HG03442 (cell line): ENCODE data around the gene ZNF573.

ENCODE experiments used
- ATAC-seq: cut with Tn5 transposase; IDR thresholded peaks from one replicate; pipeline ENCODE4 v1.9.1; 2021; ENCODE audit warnings: mild to moderate bottlenecking, moderate library complexity; ENCODE audit not compliant: unreplicated experiment

ZNF573 gene

GRCh38 chr19:37695144-37695899, 84.1 kb downstream of the ZNF573 start:
- ATAC-seq, result no peak

DNA sequence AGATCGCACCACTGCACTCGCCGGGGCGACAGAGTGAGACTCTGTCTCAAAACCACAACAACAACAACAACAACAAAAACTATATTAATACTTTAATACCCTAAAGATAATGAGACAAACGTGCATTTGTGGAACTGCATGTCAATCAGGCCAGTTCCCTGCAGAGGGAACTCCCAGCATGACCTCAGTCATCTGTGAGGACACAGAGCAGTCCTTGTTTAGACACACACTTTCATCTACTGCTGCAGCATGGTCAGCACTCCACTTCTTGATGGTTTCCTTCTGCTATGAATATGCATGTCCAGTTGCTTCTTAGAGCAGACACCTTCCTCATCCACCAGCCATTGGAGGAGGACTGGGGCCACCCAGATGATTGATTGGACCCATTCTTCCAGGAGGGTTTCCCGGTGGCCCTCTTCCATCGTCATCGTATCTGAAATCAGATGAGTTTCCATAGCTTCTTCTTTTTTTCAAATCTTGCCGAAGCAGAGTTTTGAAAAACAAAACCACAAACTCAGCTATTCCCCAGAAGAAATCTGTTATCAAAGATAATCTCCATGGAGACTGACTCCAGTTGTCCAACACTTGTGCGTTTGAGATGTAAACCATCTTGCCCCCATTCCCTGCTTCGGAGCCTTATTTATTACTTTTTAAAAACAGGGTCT, 86.3 kb downstream of the ZNF573 start:
- no peak for ATAC-seq

DNA sequence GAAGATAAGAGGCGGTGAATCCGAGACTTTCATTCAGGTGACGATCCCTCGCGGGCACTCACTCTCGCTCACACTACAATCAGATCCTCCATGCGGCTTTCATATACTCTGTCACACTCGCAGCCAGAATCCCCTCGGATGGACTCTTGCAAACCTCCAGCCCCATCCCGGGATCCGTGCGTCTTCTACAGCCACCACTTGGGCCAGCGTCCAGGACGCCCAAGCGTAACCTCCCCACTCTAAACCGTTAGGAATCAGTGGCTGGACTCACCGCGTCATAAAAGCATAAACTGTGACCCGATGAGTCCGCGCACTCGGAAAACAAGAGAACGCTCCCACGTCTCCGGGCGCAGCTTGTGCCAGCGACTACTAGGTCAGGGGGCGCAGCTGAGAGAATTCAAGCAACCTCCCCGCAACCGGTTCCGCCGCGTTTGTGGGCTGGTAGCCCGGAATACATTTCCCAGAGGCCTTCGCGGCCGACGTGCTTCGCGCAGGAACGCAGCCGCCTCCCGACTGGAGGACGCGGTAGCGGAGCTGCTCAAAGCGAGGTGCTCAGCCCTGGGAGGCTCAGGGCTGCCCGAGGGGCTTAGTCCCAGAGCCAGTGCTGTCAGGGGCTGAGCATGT, 87.4 kb downstream of the ZNF573 start:
- no peak for ATAC-seq
